Fibroblast of skin of right biceps (primary cell): ENCODE results near the gene ARSI.
A peak's percentile ranks its signal among the peaks of the same experiment; 100 is the strongest.

Source experiments
- DNase-seq: peaks from one replicate; pipeline ENCODE4 v3.0.0-alpha.2; 2013

The ARSI gene

GRCh38 chr5:150307617-150308426, 5.1 kb upstream of the ARSI start:
- no peak for DNase-seq

GRCh38 chr5:150306775-150307174, 4.1 kb upstream of the ARSI start:
- DNase-seq, result no peak

- DNase-seq, result no peak
Observed at GRCh38 chr5:150305557-150305956, 2.9 kb upstream of the ARSI start.

- DNase-seq, result no peak
Observed at GRCh38 chr5:150305095-150305494, 2.4 kb upstream of the ARSI start.

- DNase-seq, result no peak
Observed at GRCh38 chr5:150304481-150305081, 1.9 kb upstream of the ARSI start.

- no peak for DNase-seq
Observed at GRCh38 chr5:150303660-150304386, 1.1 kb upstream of the ARSI start.

GRCh38 chr5:150303070-150303615, 438 bp upstream of the ARSI start:
- no peak for DNase-seq

- no peak for DNase-seq
Observed at GRCh38 chr5:150301901-150302300, 804 bp downstream of the ARSI start.

GRCh38 chr5:150301170-150301505, 1.6 kb downstream of the ARSI start:
- DNase-seq, result peak; percentile 70

- no peak for DNase-seq
Observed at GRCh38 chr5:150300496-150301169, 2.1 kb downstream of the ARSI start.

GRCh38 chr5:150299571-150300327, 3.0 kb downstream of the ARSI start:
- peak; percentile 65 for DNase-seq

GRCh38 chr5:150298701-150299451, 3.8 kb downstream of the ARSI start:
- DNase-seq, result peak; percentile 98

GRCh38 chr5:150297934-150298595, 4.6 kb downstream of the ARSI start:
- DNase-seq, result no peak

GRCh38 chr5:150297236-150297890, 5.3 kb downstream of the ARSI start:
- DNase-seq, result no peak

GRCh38 chr5:150296496-150296895, 6.2 kb downstream of the ARSI start:
- DNase-seq, result no peak

- no peak for DNase-seq
Observed at GRCh38 chr5:150295741-150296486, 6.8 kb downstream of the ARSI start.

- DNase-seq, result peak; percentile 53
Observed at GRCh38 chr5:150295172-150295634, 7.5 kb downstream of the ARSI start.

GRCh38 chr5:150294551-150295071, 8.1 kb downstream of the ARSI start:
- no peak for DNase-seq
